GM23338 (cell line): ENCODE data around the gene ADAM10. TPM values are rescaled to one million over a fixed set of nuclear protein-coding genes. Genes with fewer than 3 reads are reported as not detected.

Experiments
- ATAC-seq: fragments of 200-7000 bp; cut with Tn5 transposase; 3 replicates; pipeline ENCODE4 v1.9.1; 2020
- DNase-seq: peaks from one replicate; pipeline ENCODE4 v3.0.0-alpha.2; 2015; ENCODE audit warnings: low spot score
- H2AFZ ChIP-seq: fragments of 200-600 bp; sonication (generic); 2 replicates; pipeline ENCODE4 v1.8.0; 2016; ENCODE audit warnings: antibody characterized with exemption, mild to moderate bottlenecking, moderate library complexity
- H3F3A ChIP-seq: fragments of 200-600 bp; sonication (generic); replicated peaks from 2 replicates; pipeline ENCODE4 v1.8.0; 2017; ENCODE audit warnings: antibody characterized with exemption, mixed run types, low read depth
- H3K27ac ChIP-seq: fragments of 200-600 bp; sonication (generic); 2 replicates; pipeline ENCODE4 v1.6.1; 2016; ENCODE audit warnings: low read depth
- H3K27me3 ChIP-seq: fragments of 200-600 bp; sonication (generic); 2 replicates; pipeline ENCODE4 v1.8.0; 2016; ENCODE audit warnings: mild to moderate bottlenecking, mixed run types, moderate library complexity; ENCODE audit not compliant: insufficient read depth
- H3K36me3 ChIP-seq: fragments of 200-600 bp; sonication (generic); 2 replicates; pipeline ENCODE4 v1.8.0; 2016; ENCODE audit warnings: mild to moderate bottlenecking; ENCODE audit not compliant: insufficient read depth
- H3K4me1 ChIP-seq: fragments of 200-600 bp; sonication (generic); 2 replicates; pipeline ENCODE4 v1.8.0; 2016; ENCODE audit warnings: mild to moderate bottlenecking, moderate library complexity; ENCODE audit not compliant: insufficient read depth
- H3K4me2 ChIP-seq: fragments of 200-600 bp; sonication (generic); 2 replicates; pipeline ENCODE4 v1.7.1; 2017; ENCODE audit warnings: mixed run types
- H3K4me3 ChIP-seq: fragments of 200-600 bp; sonication (generic); 2 replicates; pipeline ENCODE4 v1.6.1; 2016; ENCODE audit warnings: mixed run types
- H3K79me2 ChIP-seq: fragments of 200-600 bp; sonication (generic); replicated peaks from 2 replicates; pipeline ENCODE4 v1.8.0; 2017; ENCODE audit warnings: mild to moderate bottlenecking; ENCODE audit not compliant: insufficient read depth
- H3K9me2 ChIP-seq: fragments of 200-600 bp; sonication (generic); 2 replicates; pipeline ENCODE4 v1.8.0; 2017; ENCODE audit not compliant: insufficient read depth
- H4K20me1 ChIP-seq: fragments of 200-600 bp; sonication (generic); replicated peaks from 2 replicates; pipeline ENCODE4 v1.8.0; 2017; ENCODE audit warnings: mild to moderate bottlenecking; ENCODE audit not compliant: insufficient read depth
- H3K27ac Mint-ChIP-seq: 2 replicates; pipeline ENCODE4 v1.8.0; 2020; ENCODE audit warnings: inconsistent platforms, mild to moderate bottlenecking, moderate library complexity, mixed read lengths
- H3K27me3 Mint-ChIP-seq: 3 replicates; pipeline ENCODE4 v1.8.0; 2022; ENCODE audit warnings: low read depth, mild to moderate bottlenecking, moderate library complexity, mixed read lengths, inconsistent platforms; ENCODE audit not compliant: insufficient read depth, poor library complexity
- H3K36me3 Mint-ChIP-seq: 3 replicates; pipeline ENCODE4 v1.8.0; 2021; ENCODE audit warnings: low read depth, mild to moderate bottlenecking, inconsistent platforms, moderate library complexity, mixed read lengths
- H3K4me1 Mint-ChIP-seq: 3 replicates; pipeline ENCODE4 v1.8.0; 2020; ENCODE audit warnings: mild to moderate bottlenecking, inconsistent platforms, mixed read lengths
- H3K4me3 Mint-ChIP-seq: 3 replicates; pipeline ENCODE4 v1.8.0; 2021; ENCODE audit warnings: moderate library complexity, mild to moderate bottlenecking, inconsistent platforms, mixed read lengths
- H3K9me3 Mint-ChIP-seq: 3 replicates; pipeline ENCODE4 v1.8.0; 2020; ENCODE audit warnings: moderate library complexity, mild to moderate bottlenecking, inconsistent platforms, mixed read lengths
- CREB1 ChIP-seq: fragments of 250-450 bp; sonication (Bioruptor Pico); IDR thresholded peaks from 2 replicates; pipeline ENCODE4 v1.5.0; 2020; ENCODE audit warnings: low read depth, mild to moderate bottlenecking, moderate library complexity
- ETS1 ChIP-seq: IDR thresholded peaks from 2 replicates; pipeline ENCODE4 v1.6.1; 2016; ENCODE audit warnings: antibody characterized with exemption
- EZH2 ChIP-seq: fragments of 200-600 bp; sonication (generic); IDR thresholded peaks from one replicate; pipeline ENCODE4 v1.8.0; 2017; ENCODE audit warnings: antibody characterized with exemption, mild to moderate bottlenecking, low read depth; ENCODE audit not compliant: unreplicated experiment
- JUNB ChIP-seq: IDR thresholded peaks from one replicate; pipeline ENCODE4 v1.6.1; 2016; ENCODE audit warnings: antibody characterized with exemption; ENCODE audit not compliant: unreplicated experiment
- NANOG ChIP-seq: IDR thresholded peaks from 2 replicates; pipeline ENCODE4 v1.6.1; 2016; ENCODE audit warnings: antibody characterized with exemption, borderline replicate concordance
- POLR2AphosphoS5 ChIP-seq: IDR thresholded peaks from 2 replicates; pipeline ENCODE4 v1.6.1; 2016; ENCODE audit warnings: antibody characterized with exemption, low read depth
- STAT1 ChIP-seq: IDR thresholded peaks from one replicate; pipeline ENCODE4 v1.6.1; 2016; ENCODE audit warnings: antibody characterized with exemption; ENCODE audit not compliant: unreplicated experiment
- ZNF114 ChIP-seq: fragments of 250-450 bp; sonication (Bioruptor Pico); IDR thresholded peaks from 2 replicates; pipeline ENCODE4 v1.5.0; 2020; ENCODE audit warnings: mild to moderate bottlenecking, moderate library complexity
- ZNF331 ChIP-seq: fragments of 250-450 bp; sonication (Bioruptor Pico); IDR thresholded peaks from 2 replicates; pipeline ENCODE4 v1.5.0; 2020; ENCODE audit warnings: low read depth, mild to moderate bottlenecking, moderate library complexity
- ZNF462 ChIP-seq: fragments of 250-450 bp; sonication (Bioruptor Pico); IDR thresholded peaks from 2 replicates; pipeline ENCODE4 v1.5.0; 2020; ENCODE audit warnings: mild to moderate bottlenecking, moderate library complexity
- polyA plus RNA-seq: library from polyadenylated mRNA; unstranded; fragments of >200 nt; fragmentation: Nextera tagmentation; extraction: Ambion mirVana; gene quantifications from 2 replicates; pipeline ENCODE4 v1.2.1, GENCODE V29; 2016
- total RNA-seq: library from RNA; depleted of rRNA; stranded (reverse); fragments of >200 nt; shearing (Covaris generic); gene quantifications from 2 replicates; pipeline ENCODE4 v1.2.3, GENCODE V29; 2014
- TF ChIP-seq, protein P1 (sequence below): IDR thresholded peaks from one replicate; pipeline ENCODE4 v1.6.1; 2018; ENCODE audit warnings: antibody characterized with exemption; ENCODE audit not compliant: unreplicated experiment

Gene ADAM10
- total and polyA plus RNA-seq, 2 experiments from 2014 or later: 25.0 to 114 TPM

DNA sequence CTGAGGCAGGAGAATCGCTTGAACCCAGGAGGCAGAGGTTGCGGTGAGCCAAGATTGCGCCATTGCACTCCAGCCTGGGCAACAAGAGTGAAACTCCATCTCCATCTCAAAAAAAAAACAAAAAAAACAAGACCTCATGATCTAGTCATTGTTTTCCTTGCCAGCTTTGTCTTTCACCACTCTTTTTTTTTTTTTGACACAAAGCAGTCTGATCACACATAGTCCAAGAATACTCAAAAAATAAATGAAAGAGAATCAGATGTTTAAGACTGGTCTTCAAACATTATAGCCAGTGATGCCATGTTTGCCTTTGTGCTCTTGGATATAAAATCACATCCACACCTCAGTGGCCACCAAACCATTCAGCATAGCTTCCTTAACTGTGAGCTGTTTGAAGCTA lies 5.8 kb upstream of the ADAM10 start:
- Histone ChIP-seq H3K79me2 (no peaks in the 10 kb centered on the region), H4K20me1 (no peaks in the 10 kb centered on the region), H3K4me2 (no peak overlapping the region), H3K27me3 (no peaks in the 10 kb centered on the region), H3K4me3 (no peak overlapping the region), H3F3A (no peaks in the 10 kb centered on the region), H2AFZ (peak overlapping the region; percentile 76), H3K27ac (no peak overlapping the region), H3K4me1 (peaks cover 2% of the 10 kb centered on the region; the same call in 1 of the 2 replicates), H3K36me3 (no peaks in the 10 kb centered on the region), H3K9me2 (no peaks in the 10 kb centered on the region)
- peaks cover 3% of the 10 kb centered on the region for H3K4me1 Mint-ChIP-seq
- no peak overlapping the region for H3K4me3 Mint-ChIP-seq
- H3K27ac Mint-ChIP-seq: no peak overlapping the region
- ATAC-seq (no peak), DNase-seq (no peak)
- H3K9me3 Mint-ChIP-seq: no peaks in the 10 kb centered on the region
- no peaks in the 10 kb centered on the region for H3K36me3 Mint-ChIP-seq
- TF ChIP-seq ZNF114 (CRISPR knock-in tag): no peak
- peaks cover 3% of the 10 kb centered on the region for H3K27me3 Mint-ChIP-seq

DNA sequence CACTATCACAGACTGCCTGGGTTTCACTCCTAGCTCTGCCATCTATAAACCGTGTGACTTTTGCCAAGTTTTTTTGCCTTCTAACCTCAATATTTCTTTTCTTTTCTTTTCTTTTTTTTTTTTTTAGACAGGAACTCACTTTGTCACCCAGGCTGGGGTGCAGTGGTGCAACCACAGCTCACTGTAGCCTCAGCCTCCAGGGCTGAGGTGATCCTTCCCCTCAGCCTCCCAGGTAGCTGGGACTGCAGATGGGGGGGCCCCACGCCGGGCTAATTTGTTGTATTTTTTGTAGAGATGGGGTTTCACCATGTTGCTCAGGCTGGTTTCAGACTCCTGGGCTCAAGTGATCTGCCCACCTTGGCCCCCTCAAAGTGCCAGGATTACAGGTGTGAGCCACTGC lies 3.2 kb upstream of the ADAM10 start:
- peaks cover 4% of the 10 kb centered on the region; the same call in 2 of the 3 replicates for H3K36me3 Mint-ChIP-seq

More for the DNA sequence above, 3.2 kb upstream of the ADAM10 start:
- Histone ChIP-seq H3K27ac (no peak overlapping the region), H3K9me2 (no peaks in the 10 kb centered on the region), H3K4me3 (no peak overlapping the region), H3F3A (0 out of 2 replicates have a peak, but pooled peaks cover 3% of the 10 kb centered on the region), H3K27me3 (no peaks in the 10 kb centered on the region), H3K4me2 (no peak overlapping the region), H2AFZ (no peak overlapping the region), H3K36me3 (no peaks in the 10 kb centered on the region), H3K79me2 (peaks cover 11% of the 10 kb centered on the region), H3K4me1 (peaks cover 8% of the 10 kb centered on the region), H4K20me1 (peaks cover 6% of the 10 kb centered on the region)
- Mint-ChIP-seq H3K27me3 (peaks cover 10% of the 10 kb centered on the region), H3K4me3 (no peak overlapping the region), H3K4me1 (peaks cover 14% of the 10 kb centered on the region), H3K27ac (no peak overlapping the region), H3K9me3 (peaks cover 3% of the 10 kb centered on the region; the same call in 1 of the 3 replicates)
- TF ChIP-seq STAT1 (no peak), JUNB (no peak), EZH2 (no peak), ZNF331 (CRISPR knock-in tag) (no peak), ZNF114 (CRISPR knock-in tag) (no peak), ZNF462 (CRISPR knock-in tag) (no peak), CREB1 (no peak), ETS1 (no peak), POLR2AphosphoS5 (no peak), NANOG (no peak)
- TF ChIP-seq, protein P1, sequence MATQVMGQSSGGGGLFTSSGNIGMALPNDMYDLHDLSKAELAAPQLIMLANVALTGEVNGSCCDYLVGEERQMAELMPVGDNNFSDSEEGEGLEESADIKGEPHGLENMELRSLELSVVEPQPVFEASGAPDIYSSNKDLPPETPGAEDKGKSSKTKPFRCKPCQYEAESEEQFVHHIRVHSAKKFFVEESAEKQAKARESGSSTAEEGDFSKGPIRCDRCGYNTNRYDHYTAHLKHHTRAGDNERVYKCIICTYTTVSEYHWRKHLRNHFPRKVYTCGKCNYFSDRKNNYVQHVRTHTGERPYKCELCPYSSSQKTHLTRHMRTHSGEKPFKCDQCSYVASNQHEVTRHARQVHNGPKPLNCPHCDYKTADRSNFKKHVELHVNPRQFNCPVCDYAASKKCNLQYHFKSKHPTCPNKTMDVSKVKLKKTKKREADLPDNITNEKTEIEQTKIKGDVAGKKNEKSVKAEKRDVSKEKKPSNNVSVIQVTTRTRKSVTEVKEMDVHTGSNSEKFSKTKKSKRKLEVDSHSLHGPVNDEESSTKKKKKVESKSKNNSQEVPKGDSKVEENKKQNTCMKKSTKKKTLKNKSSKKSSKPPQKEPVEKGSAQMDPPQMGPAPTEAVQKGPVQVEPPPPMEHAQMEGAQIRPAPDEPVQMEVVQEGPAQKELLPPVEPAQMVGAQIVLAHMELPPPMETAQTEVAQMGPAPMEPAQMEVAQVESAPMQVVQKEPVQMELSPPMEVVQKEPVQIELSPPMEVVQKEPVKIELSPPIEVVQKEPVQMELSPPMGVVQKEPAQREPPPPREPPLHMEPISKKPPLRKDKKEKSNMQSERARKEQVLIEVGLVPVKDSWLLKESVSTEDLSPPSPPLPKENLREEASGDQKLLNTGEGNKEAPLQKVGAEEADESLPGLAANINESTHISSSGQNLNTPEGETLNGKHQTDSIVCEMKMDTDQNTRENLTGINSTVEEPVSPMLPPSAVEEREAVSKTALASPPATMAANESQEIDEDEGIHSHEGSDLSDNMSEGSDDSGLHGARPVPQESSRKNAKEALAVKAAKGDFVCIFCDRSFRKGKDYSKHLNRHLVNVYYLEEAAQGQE: no peak
- ATAC-seq: no peak
- no peak for DNase-seq
